ENCODE results near the gene SLC35D2.

SLC35D2 gene

DNA sequence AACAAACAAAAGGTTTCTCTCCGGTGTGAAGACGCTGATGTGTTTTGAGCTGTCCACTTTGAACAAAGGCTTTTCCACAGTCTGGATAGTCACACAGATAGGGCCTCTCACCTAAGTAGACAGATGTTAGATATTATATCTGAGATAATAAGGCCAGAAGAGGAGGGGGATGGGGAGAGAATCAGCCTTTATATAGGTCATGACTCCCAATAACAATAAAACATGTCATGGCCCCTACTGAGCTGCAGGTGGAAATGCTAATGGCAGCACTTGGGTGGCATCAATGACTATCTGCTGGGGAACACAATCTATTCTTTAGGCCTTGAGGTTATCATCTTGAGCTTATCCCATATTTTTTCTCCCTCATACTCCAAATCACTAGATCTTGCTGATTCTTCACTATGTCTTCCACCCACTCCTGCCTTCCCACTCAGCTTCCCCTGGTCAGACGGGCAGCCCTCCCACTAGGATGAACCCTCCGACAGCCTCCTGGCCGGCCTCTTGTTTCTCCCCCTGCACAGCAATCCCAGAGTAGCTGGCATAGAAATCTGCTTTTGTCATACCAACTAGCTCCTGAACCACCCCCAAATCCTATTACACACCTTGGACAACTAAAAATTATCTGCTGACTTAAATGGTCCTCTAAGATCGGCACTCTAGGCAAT, 11.5 kb upstream of the SLC35D2 start:
- H3K27me3 ChIP-seq (replicated peaks), result no peaks in the 10 kb centered on the region
- H3K27ac ChIP-seq, result no peak overlapping the region
- in situ Hi-C loops (cut with HindIII; ENCODE audit: low pct_ligation_motif_present, low sequenced_read_pairs), result no loop called here
- DNase-seq, result no peak
- no peak for TF ChIP-seq CTCF (IDR thresholded peaks at IDR 0.05; ENCODE audit: low read depth, low read length, missing control alignments)
- H3K4me3 ChIP-seq (ENCODE audit: low read depth, low read length), result no peak overlapping the region
- no peaks in the 10 kb centered on the region for H3K36me3 ChIP-seq (replicated peaks)

- no peak overlapping the region for H3K4me3 ChIP-seq (ENCODE audit: low read depth, low read length)
- no peak for DNase-seq
- TF ChIP-seq CTCF (IDR thresholded peaks at IDR 0.05; ENCODE audit: low read depth, low read length, missing control alignments), result no peak
- in situ Hi-C loops (cut with HindIII; ENCODE audit: low pct_ligation_motif_present, low sequenced_read_pairs), result no loop called here
- no peaks in the 10 kb centered on the region for H3K36me3 ChIP-seq (replicated peaks)
- no peak overlapping the region for H3K27ac ChIP-seq
- H3K27me3 ChIP-seq (replicated peaks), result no peaks in the 10 kb centered on the region
Observed at GRCh38 chr9:96392263-96392662, 8.8 kb upstream of the SLC35D2 start.

GRCh38 chr9:96391021-96391765, 7.7 kb upstream of the SLC35D2 start:
- TF ChIP-seq CTCF (IDR thresholded peaks at IDR 0.05; ENCODE audit: low read depth, low read length, missing control alignments), result no peak
- no peaks in the 10 kb centered on the region for H3K27me3 ChIP-seq (replicated peaks)
- DNase-seq, result no peak
- in situ Hi-C loops (cut with HindIII; ENCODE audit: low pct_ligation_motif_present, low sequenced_read_pairs), result no loop called here
- H3K27ac ChIP-seq, result no peak overlapping the region
- H3K4me3 ChIP-seq (ENCODE audit: low read depth, low read length), result no peak overlapping the region
- H3K36me3 ChIP-seq (replicated peaks), result no peaks in the 10 kb centered on the region

DNA sequence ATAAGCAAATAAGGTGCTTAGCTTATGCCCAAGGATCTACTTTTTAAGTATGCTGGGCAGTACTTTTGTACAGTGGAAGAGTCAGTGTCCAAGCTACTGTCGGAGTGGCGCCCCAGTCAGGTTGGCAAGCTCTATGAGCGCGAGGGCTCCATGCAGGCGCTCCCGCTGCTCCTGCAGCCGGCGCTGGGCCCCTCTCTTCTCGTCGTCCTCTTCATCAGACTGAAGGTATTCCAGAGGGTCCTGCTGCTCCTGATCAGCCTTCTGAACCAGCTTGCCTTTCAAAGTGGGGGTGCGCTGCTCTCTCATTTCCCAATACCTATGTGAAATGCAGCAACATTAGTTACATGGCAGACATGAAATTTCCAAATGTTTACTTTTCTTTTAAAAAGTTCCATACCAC, 4.6 kb upstream of the SLC35D2 start:
- Histone ChIP-seq H3K36me3 (replicated peaks) (no peaks in the 10 kb centered on the region), H3K27ac (no peak overlapping the region), H3K27me3 (replicated peaks) (no peaks in the 10 kb centered on the region), H3K4me3 (ENCODE audit: low read depth, low read length) (no peak overlapping the region)
- in situ Hi-C loops (cut with HindIII; ENCODE audit: low pct_ligation_motif_present, low sequenced_read_pairs), result no loop called here
- no peak for TF ChIP-seq CTCF (IDR thresholded peaks at IDR 0.05; ENCODE audit: low read depth, low read length, missing control alignments)
- DNase-seq, result no peak

GRCh38 chr9:96386157-96386556, 2.6 kb upstream of the SLC35D2 start:
- H3K36me3 ChIP-seq (replicated peaks), result no peaks in the 10 kb centered on the region
- TF ChIP-seq CTCF (IDR thresholded peaks at IDR 0.05; ENCODE audit: low read depth, low read length, missing control alignments), result no peak
- no peak overlapping the region for H3K27ac ChIP-seq
- no peak for DNase-seq
- H3K27me3 ChIP-seq (replicated peaks), result no peaks in the 10 kb centered on the region
- no peak overlapping the region for H3K4me3 ChIP-seq (ENCODE audit: low read depth, low read length)
- in situ Hi-C loops (cut with HindIII; ENCODE audit: low pct_ligation_motif_present, low sequenced_read_pairs), result no loop called here

Measured in brain microvascular endothelial cell (primary cell).